H9 (cell line): ENCODE results near the gene NGRN. TPM values are rescaled to one million over a fixed set of nuclear protein-coding genes. Genes with fewer than 3 reads are reported as not detected.

ENCODE experiments used
- DNase-seq: peaks from one replicate; pipeline ENCODE4 v3.0.0-alpha.2; 2017
- H2AFZ ChIP-seq: one replicate; pipeline ENCODE4 v1.6.1; 2013; ENCODE audit warnings: mild to moderate bottlenecking, low read length, control low read depth, moderate library complexity
- H2AK5ac ChIP-seq: 2 replicates; pipeline ENCODE4 v1.6.1; 2013; ENCODE audit warnings: low read length, control low read depth, mixed read lengths; ENCODE audit not compliant: insufficient read length
- H2BK120ac ChIP-seq: one replicate; pipeline ENCODE4 v1.6.1; 2013; ENCODE audit warnings: low read depth, mild to moderate bottlenecking, low read length, control low read depth, inconsistent platforms; ENCODE audit not compliant: poor library complexity, severe bottlenecking
- H2BK12ac ChIP-seq: 2 replicates; pipeline ENCODE4 v1.6.1; 2013; ENCODE audit warnings: low read length, control low read depth, mixed read lengths, low read depth; ENCODE audit not compliant: insufficient read length
- H2BK15ac ChIP-seq: 2 replicates; pipeline ENCODE4 v1.6.1; 2013; ENCODE audit warnings: low read depth, low read length, control low read depth
- H2BK20ac ChIP-seq: one replicate; pipeline ENCODE4 v1.6.1; 2013; ENCODE audit warnings: low read depth, mild to moderate bottlenecking, low read length, control low read depth, inconsistent platforms; ENCODE audit not compliant: poor library complexity, severe bottlenecking
- H2BK5ac ChIP-seq: 2 replicates; pipeline ENCODE4 v1.6.1; 2013; ENCODE audit warnings: low read length, control low read depth, mixed read lengths; ENCODE audit not compliant: insufficient read length
- H3K14ac ChIP-seq: 2 replicates; pipeline ENCODE4 v1.6.1; 2013; ENCODE audit warnings: low read length, control low read depth; ENCODE audit not compliant: insufficient read depth
- H3K18ac ChIP-seq: 2 replicates; pipeline ENCODE4 v1.6.1; 2013; ENCODE audit warnings: low read depth, mild to moderate bottlenecking, mixed read lengths, low read length, control low read depth; ENCODE audit not compliant: insufficient read length
- H3K23ac ChIP-seq: 2 replicates; pipeline ENCODE4 v1.6.1; 2013; ENCODE audit warnings: low read length, control low read depth, mixed read lengths, low read depth; ENCODE audit not compliant: insufficient read length
- H3K23me2 ChIP-seq: 2 replicates; pipeline ENCODE4 v1.6.1; 2013; ENCODE audit warnings: low read depth, mild to moderate bottlenecking, mixed read lengths, low read length, control low read depth; ENCODE audit not compliant: insufficient read length, poor library complexity, severe bottlenecking
- H3K27ac ChIP-seq: 2 replicates; pipeline ENCODE4 v1.5.1; 2013; ENCODE audit warnings: low read length, control low read depth, mixed read lengths, low read depth; ENCODE audit not compliant: insufficient read length
- H3K27me3 ChIP-seq: 2 replicates; pipeline ENCODE4 v1.6.1; 2013; ENCODE audit warnings: low read length, control low read depth, inconsistent platforms; ENCODE audit not compliant: insufficient read depth
- H3K4ac ChIP-seq: 2 replicates; pipeline ENCODE4 v1.6.1; 2013; ENCODE audit warnings: low read depth, mild to moderate bottlenecking, control low read depth, inconsistent platforms, low read length, moderate library complexity
- H3K4me1 ChIP-seq: 2 replicates; pipeline ENCODE4 v1.6.1; 2013; ENCODE audit warnings: low read length, control low read depth, inconsistent platforms; ENCODE audit not compliant: insufficient read depth
- H3K4me2 ChIP-seq: 2 replicates; pipeline ENCODE4 v1.6.1; 2013; ENCODE audit warnings: low read length, control low read depth, mixed read lengths; ENCODE audit not compliant: insufficient read length, insufficient read depth
- H3K56ac ChIP-seq: 2 replicates; pipeline ENCODE4 v1.6.1; 2013; ENCODE audit warnings: low read depth, mild to moderate bottlenecking, mixed read lengths, low read length, control low read depth; ENCODE audit not compliant: insufficient read length
- H3K79me1 ChIP-seq: 2 replicates; pipeline ENCODE4 v1.6.1; 2013; ENCODE audit warnings: low read depth, mild to moderate bottlenecking, moderate library complexity, low read length, control low read depth, inconsistent platforms; ENCODE audit not compliant: insufficient read depth, poor library complexity, severe bottlenecking
- H3K79me2 ChIP-seq: 2 replicates; pipeline ENCODE4 v1.6.1; 2013; ENCODE audit warnings: low read length, control low read depth, inconsistent platforms; ENCODE audit not compliant: insufficient read depth
- H3K9ac ChIP-seq: 2 replicates; pipeline ENCODE4 v1.6.1; 2013; ENCODE audit warnings: low read length, control low read depth, mixed read lengths; ENCODE audit not compliant: insufficient read length; ENCODE audit errors: extremely low read depth
- H3K9me3 ChIP-seq: one replicate; pipeline ENCODE4 v1.6.1; 2013; ENCODE audit warnings: low read depth, low read length, inconsistent platforms; ENCODE audit not compliant: control insufficient read depth
- H3T11ph ChIP-seq: one replicate; pipeline ENCODE4 v1.6.1; 2013; ENCODE audit warnings: mild to moderate bottlenecking, low read length, control low read depth, inconsistent platforms
- H4K20me1 ChIP-seq: one replicate; pipeline ENCODE4 v1.6.1; 2013; ENCODE audit not compliant: control insufficient read depth, insufficient read length, insufficient read depth
- H4K5ac ChIP-seq: 2 replicates; pipeline ENCODE4 v1.6.1; 2013; ENCODE audit warnings: low read depth, mild to moderate bottlenecking, mixed read lengths, low read length, control low read depth; ENCODE audit not compliant: insufficient read length
- H4K8ac ChIP-seq: replicated peaks from 2 replicates; pipeline ENCODE4 v1.6.1; 2013; ENCODE audit warnings: low read length, control low read depth, mixed read lengths, low read depth; ENCODE audit not compliant: insufficient read length
- H4K91ac ChIP-seq: 2 replicates; pipeline ENCODE4 v1.6.1; 2013; ENCODE audit warnings: low read depth, mild to moderate bottlenecking, moderate library complexity, mixed read lengths, low read length, control low read depth; ENCODE audit not compliant: insufficient read length
- H3K27ac Mint-ChIP-seq, 3 experiments: 2 replicates in 2 of 3; 3 replicates in 1 of 3; pipeline ENCODE4 v1.8.0; 2020 to 2021; ENCODE audit warnings: mixed read lengths in 3 of 3, mild to moderate bottlenecking in 1 of 3, moderate library complexity in 1 of 3
- H3K27me3 Mint-ChIP-seq: 2 replicates; pipeline ENCODE4 v1.8.0; 2021; ENCODE audit warnings: low read depth, mild to moderate bottlenecking, moderate library complexity, mixed read lengths
- H3K36me3 Mint-ChIP-seq, 3 experiments: 2 replicates in 2 of 3; 3 replicates in 1 of 3; pipeline ENCODE4 v1.8.0; 2020 to 2021; ENCODE audit warnings: low read depth in 3 of 3, mixed read lengths in 3 of 3; ENCODE audit not compliant: insufficient read depth in 1 of 3
- H3K4me1 Mint-ChIP-seq, 2 experiments: 2 replicates each; pipeline ENCODE4 v1.8.0; 2020; ENCODE audit warnings: mixed read lengths in 2 of 2
- H3K4me3 Mint-ChIP-seq, 2 experiments: 2 replicates in 1 of 2; 3 replicates in 1 of 2; pipeline ENCODE4 v1.8.0; 2020 to 2021; ENCODE audit warnings: mild to moderate bottlenecking in 2 of 2, mixed read lengths in 2 of 2, moderate library complexity in 1 of 2
- H3K9me3 Mint-ChIP-seq, 2 experiments: 2 replicates in 1 of 2; 3 replicates in 1 of 2; pipeline ENCODE4 v1.8.0; 2020; ENCODE audit warnings: mild to moderate bottlenecking in 2 of 2, mixed read lengths in 2 of 2, moderate library complexity in 1 of 2
- CTCF ChIP-seq: fragments of 200-600 bp; sonication (generic); conservative IDR thresholded peaks from 3 replicates; pipeline ENCODE4 v1.8.0; 2021; ENCODE audit warnings: antibody characterized with exemption, mild to moderate bottlenecking
- WGBS: extraction: QIAGEN DNeasy Blood & Tissue Kit; methylation state at CpG from one replicate; pipeline ENCODE4 v1.1.7; 2013; ENCODE audit warnings: missing lambda C conversion rate, low lambda C conversion rate, mixed read lengths; ENCODE audit not compliant: insufficient read length; ENCODE audit errors: extremely low coverage; 5-methylcytosine and 5-hydroxymethylcytosine counted together
- total RNA-seq: library from RNA; stranded (reverse); gene quantifications from 2 replicates; pipeline ENCODE4 v1.2.1, GENCODE V29; 2021

NGRN gene
- total RNA-seq, 1 experiment from 2014 or later: 79.2 TPM

- Histone ChIP-seq H3K27ac (no peak overlapping the region), H3K18ac (no peak overlapping the region), H2AFZ (no peak overlapping the region), H4K8ac (no peak overlapping the region), H3K79me2 (no peaks in the 10 kb centered on the region), H2BK12ac (no peak overlapping the region), H3K14ac (no peak overlapping the region), H4K5ac (no peak overlapping the region), H3K23ac (no peak overlapping the region), H3K79me1 (no peaks in the 10 kb centered on the region), H2BK120ac (no peak overlapping the region), H3K9ac (no peak overlapping the region), H2AK5ac (no peak overlapping the region), H2BK20ac (no peak overlapping the region), H3K4me1 (no peaks in the 10 kb centered on the region), H4K91ac (no peak overlapping the region), H3K56ac (no peak overlapping the region), H4K20me1 (no peaks in the 10 kb centered on the region), H3K23me2 (peaks cover 3% of the 10 kb centered on the region), H3K27me3 (no peaks in the 10 kb centered on the region), H2BK5ac (no peak overlapping the region), H3K4ac (no peak overlapping the region), H3K9me3 (no peaks in the 10 kb centered on the region), H3T11ph (no peak overlapping the region), H3K4me2 (no peak overlapping the region), H2BK15ac (no peak overlapping the region)
- no peak overlapping the region; a peak in 1 of 7 replicates for H3K27ac Mint-ChIP-seq
- H3K4me3 Mint-ChIP-seq: no peak overlapping the region
- no peak for TF ChIP-seq CTCF
- no peak for DNase-seq
- no CpG with 5 or more reads among the region's 4 CpGs for WGBS
- H3K36me3 Mint-ChIP-seq: no peaks in the 10 kb centered on the region
- H3K9me3 Mint-ChIP-seq: no peaks in the 10 kb centered on the region
- H3K27me3 Mint-ChIP-seq: no peaks in the 10 kb centered on the region
- peaks cover 10 to 13% of the 10 kb centered on the region in 2 experiments for H3K4me1 Mint-ChIP-seq
Observed at GRCh38 chr15:90318591-90318990, 53.1 kb downstream of the NGRN start.
